HUES6 (cell line): Measurements from ENCODE around the gene ST3GAL3.

Experiments used
- H3K27ac ChIP-seq: 2 replicates; pipeline ENCODE4 v1.7.0; 2013; ENCODE audit warnings: low read depth, mild to moderate bottlenecking, low read length, inconsistent platforms
- H3K27me3 ChIP-seq: 2 replicates; pipeline ENCODE4 v1.6.1; 2013; ENCODE audit warnings: low read length; ENCODE audit not compliant: control insufficient read depth, insufficient read depth
- H3K36me3 ChIP-seq: 2 replicates; pipeline ENCODE4 v1.6.1; 2013; ENCODE audit warnings: low read length; ENCODE audit not compliant: control insufficient read depth, insufficient read depth
- H3K4me1 ChIP-seq: 2 replicates; pipeline ENCODE4 v1.6.1; 2013; ENCODE audit warnings: low read length; ENCODE audit not compliant: control insufficient read depth, insufficient read depth
- H3K4me3 ChIP-seq: 2 replicates; pipeline ENCODE4 v1.5.1; 2013; ENCODE audit warnings: low read depth, low read length
- H3K9ac ChIP-seq: one replicate; pipeline ENCODE4 v1.6.1; 2013; ENCODE audit warnings: mild to moderate bottlenecking, low read length
- H3K9me3 ChIP-seq: 2 replicates; pipeline ENCODE4 v1.6.1; 2013; ENCODE audit warnings: low read depth, low read length; ENCODE audit not compliant: control insufficient read depth, insufficient read depth

ST3GAL3 gene

GRCh38 chr1:43722810-43723209 is 15.5 kb downstream of the ST3GAL3 start:
- Histone ChIP-seq H3K36me3 (no peaks in the 10 kb centered on the region), H3K27me3 (no peaks in the 10 kb centered on the region), H3K4me1 (no peaks in the 10 kb centered on the region), H3K9me3 (no peaks in the 10 kb centered on the region), H3K4me3 (no peak overlapping the region), H3K27ac (no peak overlapping the region), H3K9ac (no peak overlapping the region)

GRCh38 chr1:43729816-43730463 is 22.6 kb downstream of the ST3GAL3 start:
- no peak overlapping the region for H3K4me3 ChIP-seq
- H3K4me1 ChIP-seq, result 0 out of 2 replicates have a peak, but pooled peaks cover 6% of the 10 kb centered on the region
- H3K36me3 ChIP-seq, result no peaks in the 10 kb centered on the region
- no peaks in the 10 kb centered on the region for H3K27me3 ChIP-seq
- H3K27ac ChIP-seq, result no peak overlapping the region
- no peaks in the 10 kb centered on the region for H3K9me3 ChIP-seq
- H3K9ac ChIP-seq, result no peak overlapping the region

GRCh38 chr1:43731867-43732531 is 24.7 kb downstream of the ST3GAL3 start:
- no peaks in the 10 kb centered on the region for H3K36me3 ChIP-seq
- no peaks in the 10 kb centered on the region for H3K9me3 ChIP-seq
- H3K4me1 ChIP-seq, result 0 out of 2 replicates have a peak, but pooled peaks cover 6% of the 10 kb centered on the region
- H3K27me3 ChIP-seq, result no peaks in the 10 kb centered on the region
- no peak overlapping the region for H3K27ac ChIP-seq
- no peak overlapping the region for H3K4me3 ChIP-seq
- H3K9ac ChIP-seq, result no peak overlapping the region

GRCh38 chr1:43736819-43737218 is 29.5 kb downstream of the ST3GAL3 start:
- Histone ChIP-seq H3K9ac (no peak overlapping the region), H3K27me3 (no peaks in the 10 kb centered on the region), H3K4me3 (no peak overlapping the region), H3K4me1 (peaks cover 6% of the 10 kb centered on the region; the same call in 1 of the 2 replicates), H3K9me3 (no peaks in the 10 kb centered on the region), H3K27ac (no peak overlapping the region), H3K36me3 (peaks cover 3% of the 10 kb centered on the region; the same call in 1 of the 2 replicates)

GRCh38 chr1:43742026-43742425 is 34.7 kb downstream of the ST3GAL3 start:
- Histone ChIP-seq H3K36me3 (peaks cover 3% of the 10 kb centered on the region; the same call in 1 of the 2 replicates), H3K9ac (no peak overlapping the region), H3K9me3 (no peaks in the 10 kb centered on the region)

GRCh38 chr1:43743206-43743605 is 35.9 kb downstream of the ST3GAL3 start:
- H3K27ac ChIP-seq, result no peak overlapping the region

More at GRCh38 chr1:43742026-43742425, 34.7 kb downstream of the ST3GAL3 start:
- H3K4me1 ChIP-seq, result no peaks in the 10 kb centered on the region; the same call in 1 of the 2 replicates
- no peaks in the 10 kb centered on the region for H3K27me3 ChIP-seq
- no peak overlapping the region for H3K27ac ChIP-seq
- H3K4me3 ChIP-seq, result no peak overlapping the region

GRCh38 chr1:43747736-43748135 is 40.4 kb downstream of the ST3GAL3 start:
- Histone ChIP-seq H3K27me3 (no peaks in the 10 kb centered on the region), H3K9me3 (no peaks in the 10 kb centered on the region), H3K9ac (no peak overlapping the region), H3K36me3 (no peaks in the 10 kb centered on the region), H3K4me3 (no peak overlapping the region), H3K27ac (no peak overlapping the region), H3K4me1 (no peaks in the 10 kb centered on the region)

More at GRCh38 chr1:43743206-43743605, 35.9 kb downstream of the ST3GAL3 start:
- H3K9me3 ChIP-seq, result no peaks in the 10 kb centered on the region
- peaks cover 3% of the 10 kb centered on the region; the same call in 1 of the 2 replicates for H3K36me3 ChIP-seq
- no peaks in the 10 kb centered on the region for H3K27me3 ChIP-seq
- H3K4me3 ChIP-seq, result no peak overlapping the region
- no peaks in the 10 kb centered on the region; the same call in 1 of the 2 replicates for H3K4me1 ChIP-seq
- no peak overlapping the region for H3K9ac ChIP-seq

GRCh38 chr1:43750083-43750482 is 42.7 kb downstream of the ST3GAL3 start:
- Histone ChIP-seq H3K9me3 (no peaks in the 10 kb centered on the region), H3K4me3 (no peak overlapping the region), H3K27ac (no peak overlapping the region), H3K9ac (no peak overlapping the region), H3K36me3 (no peaks in the 10 kb centered on the region), H3K27me3 (no peaks in the 10 kb centered on the region), H3K4me1 (no peaks in the 10 kb centered on the region)

- no peaks in the 10 kb centered on the region for H3K27me3 ChIP-seq
- H3K4me3 ChIP-seq, result no peak overlapping the region
- H3K36me3 ChIP-seq, result no peaks in the 10 kb centered on the region
- no peaks in the 10 kb centered on the region for H3K9me3 ChIP-seq
- no peak overlapping the region for H3K9ac ChIP-seq
- H3K27ac ChIP-seq, result no peak overlapping the region
- no peaks in the 10 kb centered on the region for H3K4me1 ChIP-seq
These were observed 46.1 kb downstream of the ST3GAL3 start for GRCh38 chr1:43753422-43753821.

- H3K4me3 ChIP-seq, result no peak overlapping the region
- no peaks in the 10 kb centered on the region for H3K27me3 ChIP-seq
- no peaks in the 10 kb centered on the region for H3K4me1 ChIP-seq
- no peak overlapping the region for H3K9ac ChIP-seq
- no peaks in the 10 kb centered on the region for H3K9me3 ChIP-seq
- no peaks in the 10 kb centered on the region for H3K36me3 ChIP-seq
- no peak overlapping the region for H3K27ac ChIP-seq
These were observed 47.6 kb downstream of the ST3GAL3 start for GRCh38 chr1:43754892-43755291.

GRCh38 chr1:43757343-43758053 is 50.2 kb downstream of the ST3GAL3 start:
- Histone ChIP-seq H3K27me3 (no peaks in the 10 kb centered on the region), H3K27ac (no peak overlapping the region), H3K9ac (no peak overlapping the region), H3K36me3 (no peaks in the 10 kb centered on the region), H3K4me3 (no peak overlapping the region), H3K9me3 (no peaks in the 10 kb centered on the region), H3K4me1 (no peaks in the 10 kb centered on the region)
